GM19239 (cell line): ENCODE data around the gene ADCY1.
"Not testable (repeated sequence)": the region's sequence is repeated elsewhere in the genome, so short reads cannot be mapped to it uniquely, and the experiment has no call there.

ENCODE experiments used
- DNase-seq: peaks from one replicate; pipeline ENCODE4 v3.0.0; 2011; ENCODE audit warnings: low spot score; ENCODE audit not compliant: insufficient read length
- FAIRE-seq: peaks from 2 replicates; lab custom pipeline; 2011; peaks lifted over from hg19 to GRCh38; lab: Jason Lieb, UNC

The ADCY1 gene

DNA sequence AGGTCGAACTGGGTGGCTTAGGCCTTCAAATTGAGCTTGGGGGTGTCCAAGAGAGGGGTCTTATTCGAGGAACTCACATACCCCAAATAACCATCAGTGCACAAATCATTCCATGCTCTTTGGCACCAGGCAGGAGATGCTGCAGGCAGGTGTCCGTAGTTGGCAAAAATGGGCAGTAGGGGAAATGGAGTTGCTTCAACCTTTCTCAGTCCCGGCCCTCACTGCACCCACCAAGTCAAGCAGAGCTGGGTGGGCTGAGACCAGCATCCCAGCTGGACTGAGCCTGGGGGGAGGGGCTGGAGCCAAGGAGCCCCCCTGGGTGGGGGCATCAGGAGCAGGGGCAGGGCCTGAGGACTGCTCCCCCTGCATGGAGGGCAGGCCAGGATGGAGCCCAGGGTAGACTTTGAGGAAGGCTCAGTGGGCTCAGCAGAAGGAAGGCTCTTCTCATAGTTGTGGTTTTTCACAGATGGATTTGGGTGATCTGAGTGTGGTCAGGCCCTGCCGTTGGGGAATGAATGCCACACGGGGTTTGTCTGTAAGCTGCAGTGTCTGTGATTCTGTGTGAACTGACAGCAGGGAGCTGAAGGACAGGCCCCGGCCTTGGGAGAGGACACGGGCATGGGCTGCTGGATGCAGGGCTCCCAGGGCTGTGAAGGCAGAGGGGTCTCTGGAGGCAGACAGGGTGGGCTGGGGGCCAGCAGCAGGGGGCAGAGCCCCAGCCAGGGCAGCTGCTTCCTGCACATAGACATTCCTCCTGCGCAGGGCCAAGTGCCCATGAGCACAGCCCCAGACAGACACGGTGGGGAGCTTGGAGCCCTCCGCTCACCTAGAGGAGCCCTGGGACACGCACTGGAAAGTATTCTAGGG, 144.5 kb downstream of the ADCY1 start:
- no peak for DNase-seq
- FAIRE-seq: no peak

DNA sequence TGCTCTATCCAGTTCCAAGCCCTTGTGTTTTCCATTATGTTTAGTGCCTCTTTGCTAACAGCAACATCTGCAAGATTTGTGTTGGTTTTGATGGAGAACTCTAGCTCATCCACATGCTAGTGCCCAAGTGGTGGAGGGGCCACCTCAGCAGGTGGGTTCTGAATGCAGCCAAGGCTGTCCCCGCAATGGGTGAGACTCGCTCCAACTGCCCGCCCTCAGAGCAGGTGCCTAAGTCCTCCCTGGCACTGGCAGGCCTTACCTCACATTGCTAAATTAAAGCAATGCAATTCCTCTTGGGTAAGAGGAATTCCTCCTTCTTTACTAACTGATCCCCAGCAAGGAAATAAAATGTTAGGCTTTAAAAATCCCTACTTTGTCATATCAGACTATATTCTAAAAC, 146.8 kb downstream of the ADCY1 start:
- FAIRE-seq (no peak), DNase-seq (no peak)

DNA sequence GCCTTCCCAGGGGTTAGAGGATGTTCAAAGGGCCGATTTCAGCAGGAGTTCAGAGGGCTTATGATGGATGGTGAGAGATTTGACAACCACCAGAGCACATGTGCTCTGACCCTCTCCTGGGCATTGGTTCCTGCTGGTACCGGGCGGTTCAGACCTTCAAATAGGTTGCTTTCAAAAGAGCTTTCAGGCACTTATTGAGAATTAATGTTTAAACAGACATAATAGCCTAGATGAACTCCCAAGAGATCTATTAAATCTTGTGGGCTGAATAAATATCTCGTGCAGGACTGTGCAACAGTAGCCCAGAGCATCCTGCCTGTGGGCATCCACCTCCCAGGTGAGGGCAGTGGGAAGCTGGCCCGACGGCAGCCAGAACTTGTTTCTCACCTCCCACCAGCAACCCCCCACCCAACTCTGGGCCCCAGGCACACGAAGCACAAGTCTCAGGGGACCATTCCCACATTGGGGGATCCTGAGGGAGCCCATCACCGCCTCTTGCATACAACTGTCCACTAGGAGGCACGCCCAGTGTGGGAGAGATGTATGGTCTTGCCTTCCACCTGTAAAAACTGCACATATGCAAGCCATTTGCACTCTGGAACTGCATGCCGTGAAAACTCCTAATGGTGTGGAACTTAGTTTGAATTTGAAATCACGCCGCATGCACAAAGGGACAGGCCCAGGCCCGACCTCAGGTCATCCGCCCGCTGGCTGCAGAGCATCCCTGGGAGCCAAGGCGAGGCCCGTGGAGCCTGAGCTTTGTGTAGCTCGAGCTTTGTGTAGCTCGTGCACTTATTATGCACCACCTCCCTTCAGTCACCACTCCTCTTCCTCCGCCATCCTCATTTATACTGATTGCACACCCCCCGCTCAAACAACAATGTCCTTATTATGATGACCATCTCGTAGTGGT, 147.8 kb downstream of the ADCY1 start:
- no peak for FAIRE-seq
- DNase-seq: no peak

DNA sequence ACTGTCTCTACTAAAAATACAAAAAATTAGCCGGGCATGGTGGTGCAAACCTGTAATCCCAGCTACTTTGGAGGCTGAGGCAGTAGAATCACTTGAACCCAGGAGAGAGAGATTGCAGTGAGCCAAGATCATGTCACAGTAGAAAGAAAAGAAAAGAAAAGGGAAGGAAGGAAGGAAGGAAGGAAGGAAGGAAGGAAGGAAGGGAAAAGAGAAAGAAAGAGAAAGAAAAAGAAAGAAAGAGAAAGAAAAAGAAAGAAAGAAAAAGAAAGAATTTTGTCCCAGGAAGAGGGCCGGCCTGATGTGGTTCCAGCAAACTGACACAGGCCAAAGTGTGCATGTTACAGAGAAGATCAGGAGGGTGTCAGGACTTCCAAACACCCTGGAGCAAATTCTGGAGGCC, 151.1 kb downstream of the ADCY1 start:
- DNase-seq, FAIRE-seq: not testable (repeated sequence)

DNA sequence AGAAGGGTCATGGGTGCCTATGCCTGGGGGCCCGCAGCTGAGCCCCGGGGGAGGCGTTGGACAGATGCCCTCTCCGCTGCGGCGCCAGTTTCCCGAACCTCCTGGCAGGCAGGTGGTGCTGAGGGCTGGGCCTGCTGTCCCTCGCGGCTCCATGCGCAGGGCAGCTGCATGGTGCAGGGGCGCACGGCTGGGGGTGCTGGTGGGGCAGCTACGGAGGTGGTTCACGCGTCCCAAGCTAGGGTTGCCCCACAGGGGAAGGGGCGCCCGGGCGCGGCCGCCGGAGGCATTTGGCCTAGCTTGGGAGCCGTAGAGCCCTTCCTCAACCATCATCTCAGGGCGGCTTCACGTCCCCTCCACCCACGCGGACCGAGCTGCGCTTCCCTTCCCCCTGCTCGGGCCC, 152.7 kb downstream of the ADCY1 start:
- DNase-seq (no peak), FAIRE-seq (no peak)

DNA sequence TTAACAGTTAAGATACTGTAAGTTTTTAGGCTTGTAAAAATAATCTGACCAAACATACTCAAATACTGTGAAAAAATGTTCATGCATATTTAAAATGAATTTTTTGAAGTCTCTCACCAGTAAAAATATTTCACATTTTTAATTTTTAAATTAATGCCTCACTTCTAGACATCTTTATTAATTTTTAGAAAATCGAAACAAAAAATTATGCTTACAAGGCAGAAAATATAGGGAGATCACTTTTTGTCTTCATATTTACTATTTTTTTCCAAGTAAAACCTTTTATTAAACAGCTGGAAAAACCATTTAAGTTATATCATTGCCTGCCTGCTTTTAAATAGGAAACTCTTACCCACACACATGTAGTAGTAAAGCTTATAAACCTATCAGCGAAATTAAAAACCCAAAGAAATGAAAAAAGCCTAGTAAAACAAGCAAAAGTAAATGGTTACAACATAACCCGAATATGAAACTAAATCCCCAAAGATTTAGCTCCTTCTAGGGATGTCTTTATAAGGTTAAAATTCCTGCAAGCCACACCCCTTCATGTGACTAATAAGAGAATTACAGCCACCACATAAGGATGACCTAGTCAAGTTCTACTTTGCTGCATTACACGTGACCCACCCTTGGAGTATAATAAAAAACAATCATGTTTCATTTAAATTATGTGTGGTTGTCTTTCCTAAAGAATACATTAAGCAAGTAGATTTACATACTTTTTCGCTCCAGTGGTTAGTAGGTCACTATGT, 157.7 kb downstream of the ADCY1 start:
- peak; percentile 80 for FAIRE-seq
- DNase-seq: not testable (repeated sequence)

DNA sequence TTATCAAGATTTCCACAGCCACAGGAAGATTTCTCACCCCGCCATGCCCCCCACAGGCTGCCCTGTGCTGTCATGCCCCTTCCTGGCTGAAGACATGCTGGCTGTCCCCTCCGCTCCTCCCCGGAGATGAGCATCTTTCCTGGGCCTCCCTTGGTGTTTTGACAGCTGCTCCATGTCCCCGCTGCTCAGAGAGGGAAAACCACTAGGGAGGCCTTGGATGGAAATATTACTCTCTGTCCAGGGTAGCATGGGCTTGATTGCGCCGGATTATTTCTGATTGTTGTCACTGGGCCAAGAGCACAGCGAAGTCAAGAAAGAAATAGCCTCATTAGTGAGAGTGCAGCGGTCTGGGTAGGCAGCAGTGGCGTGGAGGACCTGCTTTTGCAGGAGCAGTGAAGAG, 164.8 kb downstream of the ADCY1 start:
- not testable (repeated sequence) for FAIRE-seq, DNase-seq

DNA sequence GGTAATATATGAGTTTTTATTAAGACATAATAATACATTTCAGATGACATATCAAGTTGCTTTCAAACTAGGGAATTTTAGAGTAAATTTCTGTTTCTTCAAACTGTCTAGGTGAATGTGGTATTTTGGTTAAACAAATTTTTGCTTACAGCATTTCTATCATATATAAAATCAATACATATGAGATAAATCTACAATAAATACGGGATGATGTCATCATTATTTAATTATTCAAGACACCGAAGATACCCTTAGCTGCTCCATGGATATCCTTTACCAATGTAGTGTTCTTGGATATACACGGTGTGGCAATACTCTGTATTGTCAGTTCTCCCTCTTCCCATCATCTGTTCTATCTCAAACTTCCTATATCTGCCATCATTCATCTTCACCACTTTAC, 166.4 kb downstream of the ADCY1 start:
- not testable (repeated sequence) for FAIRE-seq, DNase-seq

DNA sequence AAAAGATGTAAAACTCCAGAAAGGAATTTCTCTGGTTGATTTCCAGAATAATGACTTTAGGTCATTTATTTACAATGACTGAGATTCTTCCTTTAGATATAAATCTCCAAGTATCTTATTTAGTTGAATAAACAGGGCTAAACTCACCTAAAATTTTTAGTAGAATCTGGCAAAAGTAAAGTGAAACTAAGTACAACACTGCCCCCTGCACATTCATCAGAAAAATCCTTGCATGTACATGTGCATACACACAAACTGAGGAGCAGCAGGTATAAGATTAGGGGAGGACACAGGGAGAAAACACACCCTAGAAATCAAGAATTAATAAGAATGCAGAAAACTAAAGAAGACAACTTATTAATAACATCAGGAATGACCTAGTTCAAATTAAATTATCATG, 174.8 kb downstream of the ADCY1 start:
- not testable (repeated sequence) for DNase-seq, FAIRE-seq

DNA sequence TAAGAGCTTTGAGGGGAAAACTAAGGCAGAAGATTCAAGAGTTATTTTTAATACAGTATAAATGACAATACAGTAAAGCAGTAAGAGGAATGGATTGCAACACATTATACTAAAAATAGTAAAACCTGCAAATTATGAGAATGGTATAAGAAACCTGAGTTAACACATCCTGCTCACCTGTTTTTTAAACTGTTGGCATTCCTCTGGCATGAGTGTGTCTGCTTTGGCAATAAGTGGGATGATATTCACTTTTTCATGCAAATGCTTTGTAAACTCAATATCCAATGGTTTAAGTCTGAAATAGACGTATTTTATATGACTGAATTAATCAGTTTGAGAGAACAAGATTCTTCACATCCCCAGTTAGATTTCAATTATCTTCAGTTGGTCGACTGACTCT, 177.2 kb downstream of the ADCY1 start:
- FAIRE-seq, DNase-seq: not testable (repeated sequence)

DNA sequence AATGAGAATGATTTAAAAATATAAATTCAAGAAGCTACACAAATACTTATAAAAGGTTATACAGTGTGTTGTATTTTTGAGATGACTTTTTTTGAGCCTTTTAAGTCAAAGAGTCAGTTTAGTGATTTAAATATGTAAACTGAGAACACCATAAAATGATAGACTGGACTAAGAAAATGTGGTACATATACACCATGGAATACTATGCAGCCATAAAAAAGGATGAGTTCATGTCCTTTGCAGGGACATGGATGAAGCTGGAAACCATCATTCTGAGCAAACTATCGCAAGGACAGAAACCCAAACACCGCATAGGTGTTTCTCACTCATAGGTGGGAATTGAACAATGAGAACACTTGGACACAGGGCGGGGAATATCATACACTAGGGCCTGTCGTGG, 182.2 kb downstream of the ADCY1 start:
- not testable (repeated sequence) for FAIRE-seq, DNase-seq

DNA sequence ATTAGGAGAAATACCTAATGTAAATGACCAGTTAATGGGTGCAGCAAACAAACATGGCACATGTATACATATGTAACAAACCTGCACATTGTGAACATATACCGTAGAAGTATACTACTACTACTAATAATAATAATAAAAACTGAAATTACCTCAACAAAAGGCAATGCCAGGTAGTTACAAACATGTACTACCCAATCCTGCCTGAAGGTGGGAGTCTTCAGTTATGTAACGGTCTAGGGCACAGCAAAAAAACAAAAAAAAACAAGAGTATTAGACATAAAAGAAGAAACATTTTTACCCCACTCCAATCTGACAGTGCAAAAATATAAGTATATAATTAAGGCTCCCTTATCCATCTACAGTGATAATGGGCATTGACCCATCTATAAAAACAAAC, 182.6 kb downstream of the ADCY1 start:
- not testable (repeated sequence) for DNase-seq, FAIRE-seq

DNA sequence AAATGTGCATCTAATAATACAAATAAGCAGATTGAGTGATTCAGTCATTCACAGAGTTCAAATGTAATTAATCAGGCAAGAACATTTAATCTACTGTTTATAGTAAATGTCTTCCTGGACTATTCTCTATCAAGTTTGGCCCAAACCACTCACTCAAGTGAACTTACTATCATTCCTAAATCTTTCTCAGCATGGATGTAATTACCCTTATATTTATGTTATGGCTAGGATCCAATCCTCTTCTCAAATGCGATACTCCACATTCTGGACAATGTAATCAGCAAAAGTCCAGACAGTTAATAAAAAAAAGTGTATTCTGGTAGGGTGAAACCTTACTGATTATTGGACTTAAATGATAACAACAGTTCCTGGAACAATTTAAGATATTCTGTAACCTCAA, 185.3 kb downstream of the ADCY1 start:
- not testable (repeated sequence) for DNase-seq, FAIRE-seq

DNA sequence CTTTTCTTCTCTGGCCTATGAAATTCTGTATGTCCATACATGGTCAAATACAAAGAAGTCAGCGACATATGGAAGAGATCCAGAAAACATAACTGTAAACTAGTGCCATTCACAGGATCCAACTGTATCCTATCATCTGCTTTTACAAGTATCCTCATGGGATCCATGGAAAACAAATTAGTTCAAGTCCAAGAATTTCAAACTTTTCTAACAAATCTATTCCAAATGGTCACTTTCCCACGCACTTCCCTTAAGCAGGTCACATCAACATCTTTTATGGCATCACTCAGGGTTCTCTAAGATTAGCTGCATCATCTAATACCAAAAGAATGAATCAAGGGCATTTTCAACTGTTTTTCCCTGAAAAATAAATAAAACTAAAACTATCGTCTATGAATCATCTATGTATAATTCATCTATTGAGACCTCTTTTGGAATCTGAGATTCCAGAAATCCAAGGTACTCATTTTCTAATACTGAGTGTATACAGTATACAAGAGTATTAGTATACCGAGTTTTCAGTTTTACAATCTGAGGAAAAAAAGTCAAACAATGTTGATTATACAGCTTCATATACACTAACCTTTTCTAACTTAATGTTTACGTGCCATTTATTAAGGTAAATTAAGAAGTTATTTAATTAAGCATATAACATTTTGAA, 187.5 kb downstream of the ADCY1 start:
- not testable (repeated sequence) for FAIRE-seq, DNase-seq

DNA sequence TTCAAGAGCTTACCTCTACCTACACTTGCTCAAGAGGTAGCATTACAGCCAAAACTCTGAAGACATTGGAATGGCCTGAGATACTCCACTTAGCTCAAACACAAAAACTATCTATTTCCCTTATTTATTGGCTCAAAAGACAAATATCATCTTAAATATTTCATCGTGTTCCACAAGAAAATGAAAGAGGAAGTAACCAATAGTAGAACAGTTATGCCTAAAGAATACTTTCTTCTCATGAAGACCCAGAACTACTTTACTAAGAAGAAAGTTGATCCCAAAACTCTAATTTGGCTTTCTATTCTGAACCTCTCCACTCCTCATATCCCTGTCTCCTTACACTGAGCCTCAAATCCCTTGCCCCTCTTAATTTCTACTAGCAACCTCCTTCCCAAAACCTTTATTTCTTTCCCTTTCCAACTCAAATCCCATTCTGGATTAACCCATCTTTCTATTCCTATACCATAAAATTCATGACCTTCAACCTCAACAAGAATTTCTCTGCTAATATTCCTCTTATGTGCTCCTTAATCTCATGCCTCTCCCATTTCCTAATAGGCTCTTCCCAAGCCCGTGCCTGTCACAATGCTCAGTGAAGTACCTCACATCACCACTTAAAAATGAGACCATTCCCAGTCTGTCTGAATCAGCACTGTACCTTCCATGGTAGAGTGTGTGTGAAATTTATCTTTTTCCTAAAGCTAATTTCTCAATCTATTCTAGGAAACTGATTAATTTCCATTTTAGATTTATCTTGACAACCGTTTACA, 188.2 kb downstream of the ADCY1 start:
- not testable (repeated sequence) for DNase-seq, FAIRE-seq

DNA sequence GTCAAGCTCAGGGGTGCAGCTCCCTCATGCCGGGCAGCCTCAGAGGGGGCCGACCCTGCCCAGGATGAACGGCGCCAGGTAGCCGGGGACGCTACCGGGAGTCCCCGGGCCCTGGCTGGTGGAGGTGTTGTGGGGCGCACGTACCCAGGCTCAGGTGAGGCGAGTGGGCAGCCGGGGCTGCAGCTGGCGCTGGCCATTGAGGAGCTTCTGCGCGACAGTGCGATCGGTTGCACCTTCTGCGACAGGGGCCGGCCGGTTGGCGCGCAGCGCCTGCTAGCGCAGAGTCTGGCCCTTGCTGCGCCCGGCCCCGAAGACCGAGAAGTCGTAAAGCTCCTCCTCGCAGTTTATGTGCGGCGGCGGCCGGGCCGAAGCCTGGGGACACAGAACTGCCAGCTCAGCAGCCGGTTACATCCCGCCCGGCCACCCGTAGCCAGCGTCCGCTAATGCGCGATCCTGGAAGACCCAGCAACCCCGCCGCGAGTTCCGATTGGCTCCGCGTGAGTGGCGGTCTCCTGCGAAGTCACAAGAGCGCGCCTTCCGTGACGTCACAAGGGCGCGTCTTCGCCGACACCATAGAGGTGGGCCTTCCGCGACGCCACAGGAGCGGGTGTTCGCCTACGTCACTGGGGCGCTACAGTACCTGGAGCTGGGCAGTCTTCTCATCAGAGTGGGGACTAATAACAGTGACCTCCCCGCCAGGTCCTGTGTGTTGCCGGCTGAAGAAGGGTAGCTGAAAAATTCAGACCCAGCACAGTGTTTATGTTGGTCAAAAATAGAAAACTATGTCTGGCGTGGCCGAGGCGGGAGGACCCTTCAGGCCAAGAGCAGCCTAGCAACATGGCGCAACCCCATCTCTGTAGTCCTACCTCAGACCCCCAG, 194.6 kb downstream of the ADCY1 start:
- FAIRE-seq (peak; percentile 82), DNase-seq (peak; percentile 76)

DNA sequence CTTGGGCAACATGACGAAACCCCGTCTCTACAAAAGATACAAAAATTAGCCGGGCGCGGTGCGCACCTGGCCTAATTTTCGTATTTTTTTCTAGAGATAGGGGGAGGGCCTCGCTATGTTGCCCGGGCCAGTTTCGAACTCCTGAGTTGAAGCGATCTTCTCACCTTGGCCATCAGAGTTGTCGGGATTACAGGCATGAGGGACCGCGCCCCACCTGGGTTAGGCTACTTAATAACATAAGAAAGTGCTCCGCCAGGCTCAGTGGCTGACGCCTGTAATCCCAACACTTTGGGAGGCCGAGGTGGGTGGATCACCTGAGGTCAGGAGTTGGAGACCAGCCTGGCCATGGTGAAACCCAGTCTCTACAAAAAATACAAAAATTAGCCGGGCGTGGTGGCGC, 195.5 kb downstream of the ADCY1 start:
- not testable (repeated sequence) for DNase-seq, FAIRE-seq
